HG03159 (cell line): ENCODE measurements around the gene INHBA.

Source experiments
- ATAC-seq: cut with Tn5 transposase; IDR thresholded peaks from one replicate; pipeline ENCODE4 v1.9.1; 2021; ENCODE audit warnings: mild to moderate bottlenecking, moderate library complexity; ENCODE audit not compliant: unreplicated experiment

The INHBA gene

GRCh38 chr7:41711283-41712064 lies 8.6 kb upstream of the INHBA start:
- ATAC-seq: no peak

- no peak for ATAC-seq
Observed at GRCh38 chr7:41710838-41711237, 7.9 kb upstream of the INHBA start.

GRCh38 chr7:41709621-41710020 lies 6.7 kb upstream of the INHBA start:
- ATAC-seq: no peak

GRCh38 chr7:41708581-41709358 lies 5.9 kb upstream of the INHBA start:
- no peak for ATAC-seq

- no peak for ATAC-seq
Observed at GRCh38 chr7:41706228-41706930, 3.5 kb upstream of the INHBA start.

- ATAC-seq: peak; percentile 93
Observed at GRCh38 chr7:41705109-41705901, 2.4 kb upstream of the INHBA start.

GRCh38 chr7:41701068-41701941 lies 1.6 kb downstream of the INHBA start:
- no peak for ATAC-seq

- no peak for ATAC-seq
Observed at GRCh38 chr7:41700044-41700471, 2.8 kb downstream of the INHBA start.

GRCh38 chr7:41699516-41699915 lies 3.4 kb downstream of the INHBA start:
- ATAC-seq: no peak

GRCh38 chr7:41698726-41699125 lies 4.2 kb downstream of the INHBA start:
- ATAC-seq: no peak

GRCh38 chr7:41698114-41698513 lies 4.8 kb downstream of the INHBA start:
- ATAC-seq: no peak

- peak; percentile 47 for ATAC-seq
Observed at GRCh38 chr7:41696323-41696916, 6.5 kb downstream of the INHBA start.

GRCh38 chr7:41695661-41696322 lies 7.1 kb downstream of the INHBA start:
- ATAC-seq: no peak

- ATAC-seq: no peak
Observed at GRCh38 chr7:41694495-41694894, 8.4 kb downstream of the INHBA start.

- ATAC-seq: no peak
Observed at GRCh38 chr7:41693150-41693997, 9.5 kb downstream of the INHBA start.

GRCh38 chr7:41692251-41692650 lies 10.6 kb downstream of the INHBA start:
- no peak for ATAC-seq

GRCh38 chr7:41691286-41692190 lies 11.4 kb downstream of the INHBA start:
- ATAC-seq: no peak
